ENCODE results near the gene GPC5.

DNA sequence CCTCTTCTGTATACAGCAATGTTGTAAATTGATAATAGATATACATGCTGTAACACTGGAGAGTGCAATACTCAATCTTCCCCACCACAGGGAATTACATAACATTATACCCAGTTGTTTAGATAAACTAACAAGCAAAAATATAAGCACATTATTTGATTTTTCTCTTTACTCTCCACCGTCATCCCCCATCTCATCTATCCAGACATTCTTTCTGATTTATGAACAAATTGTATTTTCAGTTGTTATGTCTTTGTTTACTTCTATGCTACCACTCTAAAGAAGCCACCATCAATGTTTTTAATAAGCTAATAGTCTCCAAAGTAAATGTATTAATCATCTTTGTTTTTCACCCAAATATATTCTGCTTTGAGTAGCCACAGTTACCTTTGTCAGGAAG is 1337.5 kb downstream of the GPC5 start:
- TF ChIP-seq, protein P1, sequence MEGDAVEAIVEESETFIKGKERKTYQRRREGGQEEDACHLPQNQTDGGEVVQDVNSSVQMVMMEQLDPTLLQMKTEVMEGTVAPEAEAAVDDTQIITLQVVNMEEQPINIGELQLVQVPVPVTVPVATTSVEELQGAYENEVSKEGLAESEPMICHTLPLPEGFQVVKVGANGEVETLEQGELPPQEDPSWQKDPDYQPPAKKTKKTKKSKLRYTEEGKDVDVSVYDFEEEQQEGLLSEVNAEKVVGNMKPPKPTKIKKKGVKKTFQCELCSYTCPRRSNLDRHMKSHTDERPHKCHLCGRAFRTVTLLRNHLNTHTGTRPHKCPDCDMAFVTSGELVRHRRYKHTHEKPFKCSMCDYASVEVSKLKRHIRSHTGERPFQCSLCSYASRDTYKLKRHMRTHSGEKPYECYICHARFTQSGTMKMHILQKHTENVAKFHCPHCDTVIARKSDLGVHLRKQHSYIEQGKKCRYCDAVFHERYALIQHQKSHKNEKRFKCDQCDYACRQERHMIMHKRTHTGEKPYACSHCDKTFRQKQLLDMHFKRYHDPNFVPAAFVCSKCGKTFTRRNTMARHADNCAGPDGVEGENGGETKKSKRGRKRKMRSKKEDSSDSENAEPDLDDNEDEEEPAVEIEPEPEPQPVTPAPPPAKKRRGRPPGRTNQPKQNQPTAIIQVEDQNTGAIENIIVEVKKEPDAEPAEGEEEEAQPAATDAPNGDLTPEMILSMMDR (IDR thresholded peaks at IDR 0.05) = no peak
- TF ChIP-seq POLR2A (IDR thresholded peaks at IDR 0.05) = no peak

Measured in uterus (tissue), 2 donors.